SK-N-SH (cell line): ENCODE measurements around the gene MAD1L1.

Source experiments
- CHD2 ChIP-seq: fragments of 150-350 bp; IDR thresholded peaks from 2 replicates; pipeline ENCODE4 v1.6.1; 2018; ENCODE audit warnings: low read length; ENCODE audit not compliant: partially characterized antibody
- ELF1 ChIP-seq: IDR thresholded peaks from 2 replicates; pipeline ENCODE4 v1.4.0; 2012
- EP300 ChIP-seq, 2 experiments: IDR thresholded peaks; 2 replicates each; pipeline versions ENCODE4 v1.4.0 to v1.6.1; 2012; ENCODE audit warnings: borderline replicate concordance in 1 of 2, low read depth in 1 of 2, low read length in 1 of 2
- EZH2phosphoT487 ChIP-seq: fragments of 200-600 bp; sonication (generic); IDR thresholded peaks from 2 replicates; pipeline ENCODE4 v1.6.1; 2017; ENCODE audit warnings: low read depth, mixed run types, mild to moderate bottlenecking, antibody characterized with exemption, moderate library complexity, borderline replicate concordance
- GABPA ChIP-seq: IDR thresholded peaks from 2 replicates; pipeline ENCODE4 v1.4.0; 2012; ENCODE audit warnings: low read depth, mild to moderate bottlenecking
- MEF2A ChIP-seq: IDR thresholded peaks from 2 replicates; pipeline ENCODE4 v1.4.0; 2012; ENCODE audit warnings: low read depth, borderline replicate concordance
- POLR2AphosphoS5 ChIP-seq: IDR thresholded peaks from 2 replicates; pipeline ENCODE4 v1.6.1; 2012; ENCODE audit warnings: low read depth, low read length
- RAD21 ChIP-seq: IDR thresholded peaks from 2 replicates; pipeline ENCODE4 v1.6.1; 2012; ENCODE audit warnings: mild to moderate bottlenecking, low read length
- SIN3A ChIP-seq: IDR thresholded peaks from 2 replicates; pipeline ENCODE4 v1.6.1; 2012; ENCODE audit warnings: low read depth, mild to moderate bottlenecking, low read length, moderate library complexity, borderline replicate concordance
- TCF12 ChIP-seq: IDR thresholded peaks from 2 replicates; pipeline ENCODE4 v1.4.0; 2012
- TF ChIP-seq, protein P1 (sequence below): fragments of 200-600 bp; sonication (generic); IDR thresholded peaks from 2 replicates; pipeline ENCODE4 v1.6.1; 2017; ENCODE audit warnings: antibody characterized with exemption, mild to moderate bottlenecking, moderate library complexity
- TF ChIP-seq, protein P2 (sequence below): IDR thresholded peaks from 2 replicates; pipeline ENCODE4 v1.4.0; 2012; ENCODE audit warnings: low read depth

DNA sequence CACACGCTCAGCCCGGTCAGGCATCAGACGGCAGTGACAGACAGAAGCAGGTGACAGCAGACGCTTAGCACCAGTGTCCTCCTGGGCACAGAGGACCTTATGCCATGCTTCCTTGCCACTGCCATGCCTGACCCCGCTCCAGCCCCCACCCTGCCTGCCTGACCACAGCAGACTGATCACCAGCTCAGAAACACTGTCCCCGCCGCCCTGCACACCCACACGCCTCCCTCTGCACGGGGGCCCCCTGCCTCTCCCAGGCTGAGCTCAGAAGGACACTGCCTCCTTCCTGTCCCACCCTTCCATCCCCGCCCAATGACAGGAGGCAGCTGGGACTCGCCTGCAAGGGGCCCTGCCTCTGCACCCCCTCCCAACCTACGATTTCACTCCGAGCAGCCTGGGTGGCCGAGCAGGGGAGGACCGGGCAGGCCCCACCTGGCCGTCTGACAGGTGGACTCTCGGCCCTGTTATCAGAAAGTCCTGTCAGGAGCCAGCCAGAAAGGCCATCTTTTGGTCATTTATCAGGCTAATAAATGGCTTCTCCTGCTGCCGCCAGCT is 379.2 kb downstream of the MAD1L1 start:
- TF ChIP-seq, protein P1, sequence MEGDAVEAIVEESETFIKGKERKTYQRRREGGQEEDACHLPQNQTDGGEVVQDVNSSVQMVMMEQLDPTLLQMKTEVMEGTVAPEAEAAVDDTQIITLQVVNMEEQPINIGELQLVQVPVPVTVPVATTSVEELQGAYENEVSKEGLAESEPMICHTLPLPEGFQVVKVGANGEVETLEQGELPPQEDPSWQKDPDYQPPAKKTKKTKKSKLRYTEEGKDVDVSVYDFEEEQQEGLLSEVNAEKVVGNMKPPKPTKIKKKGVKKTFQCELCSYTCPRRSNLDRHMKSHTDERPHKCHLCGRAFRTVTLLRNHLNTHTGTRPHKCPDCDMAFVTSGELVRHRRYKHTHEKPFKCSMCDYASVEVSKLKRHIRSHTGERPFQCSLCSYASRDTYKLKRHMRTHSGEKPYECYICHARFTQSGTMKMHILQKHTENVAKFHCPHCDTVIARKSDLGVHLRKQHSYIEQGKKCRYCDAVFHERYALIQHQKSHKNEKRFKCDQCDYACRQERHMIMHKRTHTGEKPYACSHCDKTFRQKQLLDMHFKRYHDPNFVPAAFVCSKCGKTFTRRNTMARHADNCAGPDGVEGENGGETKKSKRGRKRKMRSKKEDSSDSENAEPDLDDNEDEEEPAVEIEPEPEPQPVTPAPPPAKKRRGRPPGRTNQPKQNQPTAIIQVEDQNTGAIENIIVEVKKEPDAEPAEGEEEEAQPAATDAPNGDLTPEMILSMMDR = no peak
- TF ChIP-seq POLR2AphosphoS5 (no peak), EZH2phosphoT487 (no peak), ELF1 (no peak), CHD2 (no peak), GABPA (no peak), SIN3A (no peak), TCF12 (no peak), MEF2A (no peak), RAD21 (no peak), EP300 (IDR thresholded peaks at IDR 0.05; ENCODE audit: borderline replicate concordance in 1 of 2, low read depth in 1 of 2, low read length in 1 of 2) (no peak)
- TF ChIP-seq, protein P2, sequence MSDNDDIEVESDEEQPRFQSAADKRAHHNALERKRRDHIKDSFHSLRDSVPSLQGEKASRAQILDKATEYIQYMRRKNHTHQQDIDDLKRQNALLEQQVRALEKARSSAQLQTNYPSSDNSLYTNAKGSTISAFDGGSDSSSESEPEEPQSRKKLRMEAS = no peak
